Testis (tissue), 3 donors: ENCODE data around the gene FAM3B. TPM values are rescaled to one million over a fixed set of nuclear protein-coding genes. Genes with fewer than 3 reads are reported as not detected.

Experiments
- DNase-seq: peaks from one replicate; pipeline ENCODE4 v3.0.0-alpha.2; 2019
- H3K27ac ChIP-seq, 2 donors: fragments of 200-600 bp; sonication (generic); one replicate each; pipeline ENCODE4 v1.5.1; 2019
- H3K27me3 ChIP-seq: fragments of 200-600 bp; sonication (generic); one replicate; pipeline ENCODE4 v1.5.1; 2019
- H3K36me3 ChIP-seq: fragments of 200-600 bp; sonication (generic); one replicate; pipeline ENCODE4 v1.5.1; 2017; ENCODE audit warnings: low read depth; ENCODE audit errors: missing control alignments
- H3K4me1 ChIP-seq: fragments of 200-600 bp; sonication (generic); one replicate; pipeline ENCODE4 v1.5.1; 2019
- H3K4me3 ChIP-seq, 2 donors: fragments of 200-600 bp; sonication (generic); one replicate each; pipeline ENCODE4 v1.5.1; 2017 to 2019
- H3K9me3 ChIP-seq: fragments of 200-600 bp; sonication (generic); one replicate; pipeline ENCODE4 v1.5.1; 2017
- POLR2A ChIP-seq: fragments of 450-650 bp; IDR thresholded peaks from one replicate; pipeline ENCODE4 v1.6.1; 2017; ENCODE audit warnings: antibody characterized with exemption, mild to moderate bottlenecking, moderate library complexity
- WGBS, 2 donors: methylation state at CpG; one replicate each; pipeline ENCODE4 v1.1.5; 2018; 5-methylcytosine and 5-hydroxymethylcytosine counted together
- intact Hi-C: fragments of 100-400 bp; cut with DNase I; formaldehyde crosslinking; loops from one replicate; pipeline ENCODE4 v1.15.1; 2023; ENCODE audit warnings: low total_unique reads
- polyA plus RNA-seq: library from polyadenylated mRNA; stranded (reverse); fragments of 350-450 nt; fragmentation: Illumina TruSeq; extraction: RNeasy Lipid Tissue Mini Kit (QIAGEN cat#74804); gene quantifications from one replicate; pipeline ENCODE4 v1.2.3, GENCODE V29; 2014; ENCODE audit warnings: low read depth, low replicate concordance; ENCODE audit not compliant: insufficient read depth
- total RNA-seq, 2 donors: library from RNA; depleted of rRNA; stranded (reverse); fragments of >200 nt; gene quantifications; one replicate each; pipeline ENCODE4 v1.2.3, GENCODE V29; 2016
- TF ChIP-seq, protein P1 (sequence below), 3 experiments: fragments of 450-650 bp in 2 of 3; fragments of 200-600 bp in 1 of 3; sonication (generic) in 1 of 3; IDR thresholded peaks; one replicate each; pipeline ENCODE4 v1.5.1; 2016 to 2019; ENCODE audit warnings: antibody characterized with exemption in 3 of 3, mild to moderate bottlenecking in 2 of 3, moderate library complexity in 1 of 3

FAM3B gene
- total and polyA plus RNA-seq, 3 donors from 2014 or later, result 4.9 to 14.1 (median 9.4) TPM

DNA sequence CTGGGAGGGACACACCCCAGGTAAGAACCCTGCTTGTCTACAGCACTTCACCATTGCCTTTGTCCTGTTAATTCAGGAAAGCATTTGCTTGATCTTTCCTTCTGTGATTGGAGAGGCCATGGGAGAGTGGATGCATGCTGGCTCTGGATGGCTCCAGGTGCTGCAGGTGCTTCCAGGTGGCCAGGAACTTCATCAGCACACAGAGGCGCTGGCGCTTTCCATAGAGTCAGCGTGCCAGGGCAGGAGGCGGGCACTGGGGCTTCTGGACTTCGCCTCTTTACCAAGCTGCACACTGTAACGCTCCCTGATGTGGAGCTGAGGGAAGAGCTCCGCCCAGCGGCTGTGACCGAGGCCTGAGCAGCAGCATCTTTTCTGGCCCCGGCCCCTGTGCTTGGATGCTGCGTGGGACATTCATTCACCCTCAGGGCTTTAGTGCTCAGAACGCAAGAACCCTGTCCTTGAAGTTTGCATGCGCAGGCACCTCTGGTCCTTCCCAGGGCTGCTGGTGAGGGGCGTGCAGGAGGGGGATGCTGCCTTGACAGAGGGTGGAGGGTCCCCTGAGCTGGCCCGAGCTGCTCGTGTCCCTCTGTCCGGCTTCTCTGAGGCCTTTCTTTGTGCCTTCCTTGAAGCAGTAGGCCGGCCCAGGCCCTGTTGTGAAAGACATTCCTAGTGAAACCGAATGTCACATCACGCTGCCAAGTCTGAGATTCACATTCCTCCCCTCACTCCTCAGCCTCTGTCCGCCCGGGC, 43.6 kb downstream of the FAM3B start:
- WGBS, 2 donors, result 72 to 73% methylated on average over 13 to 22 of the region's 22 CpGs
- Histone ChIP-seq H3K4me3 (no peak overlapping the region), H3K9me3 (no peaks in the 10 kb centered on the region), H3K4me1 (no peaks in the 10 kb centered on the region), H3K27me3 (no peaks in the 10 kb centered on the region), H3K36me3 (no peaks in the 10 kb centered on the region), H3K27ac (no peak overlapping the region)
- no peak for TF ChIP-seq POLR2A
- TF ChIP-seq, protein P1, sequence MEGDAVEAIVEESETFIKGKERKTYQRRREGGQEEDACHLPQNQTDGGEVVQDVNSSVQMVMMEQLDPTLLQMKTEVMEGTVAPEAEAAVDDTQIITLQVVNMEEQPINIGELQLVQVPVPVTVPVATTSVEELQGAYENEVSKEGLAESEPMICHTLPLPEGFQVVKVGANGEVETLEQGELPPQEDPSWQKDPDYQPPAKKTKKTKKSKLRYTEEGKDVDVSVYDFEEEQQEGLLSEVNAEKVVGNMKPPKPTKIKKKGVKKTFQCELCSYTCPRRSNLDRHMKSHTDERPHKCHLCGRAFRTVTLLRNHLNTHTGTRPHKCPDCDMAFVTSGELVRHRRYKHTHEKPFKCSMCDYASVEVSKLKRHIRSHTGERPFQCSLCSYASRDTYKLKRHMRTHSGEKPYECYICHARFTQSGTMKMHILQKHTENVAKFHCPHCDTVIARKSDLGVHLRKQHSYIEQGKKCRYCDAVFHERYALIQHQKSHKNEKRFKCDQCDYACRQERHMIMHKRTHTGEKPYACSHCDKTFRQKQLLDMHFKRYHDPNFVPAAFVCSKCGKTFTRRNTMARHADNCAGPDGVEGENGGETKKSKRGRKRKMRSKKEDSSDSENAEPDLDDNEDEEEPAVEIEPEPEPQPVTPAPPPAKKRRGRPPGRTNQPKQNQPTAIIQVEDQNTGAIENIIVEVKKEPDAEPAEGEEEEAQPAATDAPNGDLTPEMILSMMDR (IDR thresholded peaks at IDR 0.05), result no peak
- intact Hi-C loops, result no loop called here
- no peak for DNase-seq

DNA sequence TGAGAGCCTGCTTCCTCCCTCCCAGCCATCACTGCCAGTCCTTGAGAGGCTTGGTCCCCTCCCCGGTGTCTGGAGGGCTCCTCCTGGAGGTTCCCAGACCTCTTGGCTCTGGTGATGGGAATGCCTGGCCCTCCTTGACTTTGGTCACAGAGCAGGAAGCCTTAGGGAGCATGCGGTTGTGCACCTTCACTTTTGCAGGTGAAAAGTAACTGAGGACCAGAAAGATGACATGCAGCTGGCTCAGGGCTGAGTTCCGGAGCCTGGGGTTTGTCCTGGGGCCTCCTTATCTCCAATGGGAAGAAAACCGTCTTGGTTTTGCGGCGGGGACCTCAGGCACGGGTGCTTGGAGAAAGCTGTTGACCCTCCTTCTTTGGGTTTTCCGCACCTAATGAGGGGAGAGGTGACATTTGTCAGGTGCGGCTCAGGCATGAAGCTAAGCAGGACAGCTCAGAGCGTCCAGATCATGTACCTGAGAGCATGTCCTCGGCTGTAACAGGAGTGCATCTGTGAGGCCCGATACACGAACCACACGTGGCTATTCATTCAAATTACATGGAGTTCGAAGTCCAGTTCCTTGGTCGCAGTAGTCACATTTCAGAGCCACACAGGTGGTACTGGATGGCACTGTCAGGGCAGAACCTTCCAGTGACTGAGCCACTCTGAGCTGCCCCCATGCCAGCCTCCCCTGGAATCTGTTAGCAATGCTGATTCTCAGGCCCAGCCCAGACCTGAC, 44.6 kb downstream of the FAM3B start:
- no peaks in the 10 kb centered on the region for H3K9me3 ChIP-seq
- no peak overlapping the region for H3K4me3 ChIP-seq
- no peaks in the 10 kb centered on the region for H3K4me1 ChIP-seq
- H3K36me3 ChIP-seq, result no peaks in the 10 kb centered on the region
- H3K27ac ChIP-seq, result peak overlapping the region in 1 of 2 donors; percentile 12
- no peak for TF ChIP-seq POLR2A
- TF ChIP-seq, protein P1 (IDR thresholded peaks at IDR 0.05), result no peak
- H3K27me3 ChIP-seq, result no peaks in the 10 kb centered on the region
- 93 to 94% methylated on average over 7 to 16 of the region's 16 CpGs for WGBS, 2 donors
- no peak for DNase-seq
- intact Hi-C loops, result no loop called here

DNA sequence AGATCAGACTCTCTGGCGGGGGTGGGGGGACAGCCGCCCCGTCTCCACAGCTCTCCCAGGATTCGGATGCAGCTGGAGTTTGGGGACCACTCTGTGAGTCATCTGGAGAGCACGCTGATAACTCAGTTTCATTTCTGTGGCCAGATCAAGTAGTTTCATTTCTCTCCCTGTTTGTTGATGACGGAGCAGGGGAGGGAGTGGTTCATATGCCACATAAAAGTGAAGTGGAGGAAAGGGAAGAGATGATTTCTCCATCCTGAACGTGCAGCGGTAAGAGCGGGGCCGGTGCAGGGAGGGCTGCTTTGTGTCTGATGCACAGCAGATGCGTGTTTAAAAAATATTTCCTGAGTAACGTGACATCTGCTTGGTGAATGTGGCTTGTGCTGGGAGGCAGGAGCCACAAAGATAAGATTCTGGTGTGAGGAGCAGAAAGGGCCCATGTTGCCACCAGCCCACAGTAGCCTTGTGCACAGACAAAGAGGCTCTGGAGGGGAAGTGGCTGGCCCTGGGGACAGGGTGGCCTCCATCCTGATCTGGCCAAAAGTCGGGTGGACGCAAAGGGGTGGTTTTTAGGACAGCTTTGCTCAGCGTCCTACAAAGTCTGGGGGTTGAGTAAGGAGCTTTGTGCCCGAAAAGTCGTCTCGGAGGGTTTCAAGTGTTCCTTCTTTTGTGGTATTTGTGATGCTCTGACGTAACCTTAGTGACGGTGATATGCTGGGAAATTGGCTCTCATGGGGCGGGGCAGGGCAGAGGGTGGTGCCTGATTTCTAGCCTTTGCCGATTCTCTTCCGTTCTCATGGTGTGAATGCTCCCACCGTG, 45.4 kb downstream of the FAM3B start, which contains the start of gene MX2:
MX2 (plus strand) TSS at position 242 of the 819 bp plus-strand sequence. CDS start 14,880 bp downstream, outside the sequence.
- WGBS, 2 donors, result 59% methylated on average over 24 of the region's 24 CpGs
- H3K27me3 ChIP-seq, result no peaks in the 10 kb centered on the region
- H3K36me3 ChIP-seq, result no peaks in the 10 kb centered on the region
- H3K4me1 ChIP-seq, result no peaks in the 10 kb centered on the region
- peak; percentile 38 for DNase-seq
- H3K9me3 ChIP-seq, result no peaks in the 10 kb centered on the region
- peak within 1 kb of the TSS; percentile 10 to 18 for H3K4me3 ChIP-seq
- TF ChIP-seq, protein P1 (IDR thresholded peaks at IDR 0.05), result no peak
- no peak for TF ChIP-seq POLR2A
- H3K27ac ChIP-seq, result peak within 1 kb of the TSS in 1 of 2 donors; percentile 12
- intact Hi-C loops, result no loop called here

DNA sequence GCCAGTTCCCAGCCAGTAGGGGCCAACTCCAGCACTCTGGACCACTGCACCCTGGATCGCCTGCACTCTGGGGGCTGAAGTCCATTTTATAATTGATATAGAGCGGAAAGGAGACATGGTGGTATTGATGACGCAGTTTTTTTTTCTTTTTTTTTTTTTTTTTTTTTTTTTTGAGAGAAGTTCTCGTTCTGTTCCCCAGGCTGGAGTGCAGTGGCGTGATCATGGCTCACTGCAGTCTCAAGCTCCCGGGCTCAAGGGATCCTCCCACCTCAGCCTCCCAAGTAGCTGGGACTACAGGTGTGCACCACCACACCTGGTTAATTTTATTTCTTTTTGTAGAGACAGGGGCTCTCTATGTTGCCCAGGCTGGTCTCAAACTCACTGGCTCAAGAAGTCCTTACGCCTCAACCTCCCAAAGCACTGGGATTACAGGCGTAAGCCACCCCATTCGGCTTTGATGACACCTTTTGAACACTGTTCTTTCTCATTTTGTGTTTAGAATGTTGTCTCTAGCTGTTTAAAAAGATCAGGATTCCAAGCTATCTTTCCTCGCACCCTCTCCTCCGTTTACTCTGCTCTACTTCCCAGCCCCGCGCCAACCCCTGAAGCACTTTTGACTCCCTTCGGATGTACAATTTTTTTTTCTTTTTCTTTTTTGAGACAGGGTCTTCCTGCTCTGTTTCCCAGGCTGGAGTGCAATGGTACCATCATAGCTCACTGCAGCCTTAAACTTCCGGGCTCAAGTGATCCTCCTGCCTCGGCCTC, 46.2 kb downstream of the FAM3B start:
- Histone ChIP-seq H3K4me1 (no peaks in the 10 kb centered on the region), H3K4me3 (no peak overlapping the region), H3K9me3 (no peaks in the 10 kb centered on the region), H3K27me3 (no peaks in the 10 kb centered on the region), H3K27ac (no peak overlapping the region), H3K36me3 (no peaks in the 10 kb centered on the region)
- intact Hi-C loops, result no loop called here
- 91 to 92% methylated on average over 16 of the region's 16 CpGs for WGBS, 2 donors
- DNase-seq, result no peak
- TF ChIP-seq POLR2A, result no peak
- TF ChIP-seq, protein P1 (IDR thresholded peaks at IDR 0.05), result no peak
